GM23338 (cell line): Measurements from ENCODE around the gene FBN2. TPM values are rescaled to one million over a fixed set of nuclear protein-coding genes. Genes with fewer than 3 reads are reported as not detected.
"Not testable (repeated sequence)": the region's sequence is repeated elsewhere in the genome, so short reads cannot be mapped to it uniquely, and the experiment has no call there.

Source experiments
- ATAC-seq: fragments of 200-7000 bp; cut with Tn5 transposase; 3 replicates; pipeline ENCODE4 v1.9.1; 2020
- DNase-seq: peaks from one replicate; pipeline ENCODE4 v3.0.0-alpha.2; 2015; ENCODE audit warnings: low spot score
- H2AFZ ChIP-seq: fragments of 200-600 bp; sonication (generic); 2 replicates; pipeline ENCODE4 v1.8.0; 2016; ENCODE audit warnings: antibody characterized with exemption, mild to moderate bottlenecking, moderate library complexity
- H3F3A ChIP-seq: fragments of 200-600 bp; sonication (generic); replicated peaks from 2 replicates; pipeline ENCODE4 v1.8.0; 2017; ENCODE audit warnings: antibody characterized with exemption, mixed run types, low read depth
- H3K27ac ChIP-seq: fragments of 200-600 bp; sonication (generic); 2 replicates; pipeline ENCODE4 v1.6.1; 2016; ENCODE audit warnings: low read depth
- H3K27me3 ChIP-seq: fragments of 200-600 bp; sonication (generic); 2 replicates; pipeline ENCODE4 v1.8.0; 2016; ENCODE audit warnings: mild to moderate bottlenecking, mixed run types, moderate library complexity; ENCODE audit not compliant: insufficient read depth
- H3K36me3 ChIP-seq: fragments of 200-600 bp; sonication (generic); 2 replicates; pipeline ENCODE4 v1.8.0; 2016; ENCODE audit warnings: mild to moderate bottlenecking; ENCODE audit not compliant: insufficient read depth
- H3K4me1 ChIP-seq: fragments of 200-600 bp; sonication (generic); 2 replicates; pipeline ENCODE4 v1.8.0; 2016; ENCODE audit warnings: mild to moderate bottlenecking, moderate library complexity; ENCODE audit not compliant: insufficient read depth
- H3K4me2 ChIP-seq: fragments of 200-600 bp; sonication (generic); 2 replicates; pipeline ENCODE4 v1.7.1; 2017; ENCODE audit warnings: mixed run types
- H3K4me3 ChIP-seq: fragments of 200-600 bp; sonication (generic); 2 replicates; pipeline ENCODE4 v1.6.1; 2016; ENCODE audit warnings: mixed run types
- H3K79me2 ChIP-seq: fragments of 200-600 bp; sonication (generic); replicated peaks from 2 replicates; pipeline ENCODE4 v1.8.0; 2017; ENCODE audit warnings: mild to moderate bottlenecking; ENCODE audit not compliant: insufficient read depth
- H3K9me2 ChIP-seq: fragments of 200-600 bp; sonication (generic); 2 replicates; pipeline ENCODE4 v1.8.0; 2017; ENCODE audit not compliant: insufficient read depth
- H4K20me1 ChIP-seq: fragments of 200-600 bp; sonication (generic); replicated peaks from 2 replicates; pipeline ENCODE4 v1.8.0; 2017; ENCODE audit warnings: mild to moderate bottlenecking; ENCODE audit not compliant: insufficient read depth
- H3K27ac Mint-ChIP-seq: 2 replicates; pipeline ENCODE4 v1.8.0; 2020; ENCODE audit warnings: inconsistent platforms, mild to moderate bottlenecking, moderate library complexity, mixed read lengths
- H3K27me3 Mint-ChIP-seq: 3 replicates; pipeline ENCODE4 v1.8.0; 2022; ENCODE audit warnings: low read depth, mild to moderate bottlenecking, moderate library complexity, mixed read lengths, inconsistent platforms; ENCODE audit not compliant: insufficient read depth, poor library complexity
- H3K36me3 Mint-ChIP-seq: 3 replicates; pipeline ENCODE4 v1.8.0; 2021; ENCODE audit warnings: low read depth, mild to moderate bottlenecking, inconsistent platforms, moderate library complexity, mixed read lengths
- H3K4me1 Mint-ChIP-seq: 3 replicates; pipeline ENCODE4 v1.8.0; 2020; ENCODE audit warnings: mild to moderate bottlenecking, inconsistent platforms, mixed read lengths
- H3K4me3 Mint-ChIP-seq: 3 replicates; pipeline ENCODE4 v1.8.0; 2021; ENCODE audit warnings: moderate library complexity, mild to moderate bottlenecking, inconsistent platforms, mixed read lengths
- H3K9me3 Mint-ChIP-seq: 3 replicates; pipeline ENCODE4 v1.8.0; 2020; ENCODE audit warnings: moderate library complexity, mild to moderate bottlenecking, inconsistent platforms, mixed read lengths
- EZH2 ChIP-seq: fragments of 200-600 bp; sonication (generic); IDR thresholded peaks from one replicate; pipeline ENCODE4 v1.8.0; 2017; ENCODE audit warnings: antibody characterized with exemption, mild to moderate bottlenecking, low read depth; ENCODE audit not compliant: unreplicated experiment
- POLR2AphosphoS5 ChIP-seq: IDR thresholded peaks from 2 replicates; pipeline ENCODE4 v1.6.1; 2016; ENCODE audit warnings: antibody characterized with exemption, low read depth
- STAT1 ChIP-seq: IDR thresholded peaks from one replicate; pipeline ENCODE4 v1.6.1; 2016; ENCODE audit warnings: antibody characterized with exemption; ENCODE audit not compliant: unreplicated experiment
- polyA plus RNA-seq: library from polyadenylated mRNA; unstranded; fragments of >200 nt; fragmentation: Nextera tagmentation; extraction: Ambion mirVana; gene quantifications from 2 replicates; pipeline ENCODE4 v1.2.1, GENCODE V29; 2016
- total RNA-seq: library from RNA; depleted of rRNA; stranded (reverse); fragments of >200 nt; shearing (Covaris generic); gene quantifications from 2 replicates; pipeline ENCODE4 v1.2.3, GENCODE V29; 2014
- TF ChIP-seq, protein P1 (sequence below), 2 experiments: fragments of 200-600 bp in 1 of 2; sonication (generic) in 1 of 2; conservative IDR thresholded peaks; 2 replicates each; pipeline versions ENCODE4 v1.5.1 to v1.6.1; 2016 to 2017; ENCODE audit warnings: antibody characterized with exemption in 2 of 2, low read depth in 2 of 2, mild to moderate bottlenecking in 2 of 2, moderate library complexity in 1 of 2
- TF ChIP-seq, protein P2 (sequence below): IDR thresholded peaks from one replicate; pipeline ENCODE4 v1.6.1; 2018; ENCODE audit warnings: antibody characterized with exemption; ENCODE audit not compliant: unreplicated experiment

The FBN2 gene
- total and polyA plus RNA-seq, 2 experiments from 2014 or later, result 2.6 to 13.6 TPM

DNA sequence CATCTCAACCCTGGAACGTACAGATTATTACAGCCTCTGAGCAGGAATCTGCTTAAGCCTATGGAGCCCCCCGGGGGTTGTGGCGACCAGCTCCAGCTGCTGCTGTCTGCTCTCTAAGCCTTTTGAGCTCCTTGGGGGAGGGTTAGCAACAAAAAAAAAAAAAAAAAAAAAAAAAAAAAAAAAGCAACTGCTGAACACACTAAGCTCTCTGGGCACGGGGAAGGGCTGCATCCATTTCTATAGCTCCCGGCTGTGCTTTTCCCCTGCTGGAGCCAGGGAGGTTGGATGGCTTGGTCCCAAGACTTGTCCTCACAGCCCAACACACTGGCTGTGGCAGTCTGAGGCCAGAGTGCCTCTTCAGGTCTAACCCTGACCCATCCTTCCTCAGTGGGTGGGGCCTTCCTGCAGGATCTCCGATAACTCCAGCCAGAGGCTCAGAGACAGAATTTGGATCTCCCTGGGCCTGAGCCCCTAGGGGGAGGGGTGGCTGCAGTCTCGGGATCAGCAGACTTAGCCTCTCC, 82.1 kb downstream of the FBN2 start (continued):
- TF ChIP-seq EZH2, result no peak
- TF ChIP-seq, protein P1, sequence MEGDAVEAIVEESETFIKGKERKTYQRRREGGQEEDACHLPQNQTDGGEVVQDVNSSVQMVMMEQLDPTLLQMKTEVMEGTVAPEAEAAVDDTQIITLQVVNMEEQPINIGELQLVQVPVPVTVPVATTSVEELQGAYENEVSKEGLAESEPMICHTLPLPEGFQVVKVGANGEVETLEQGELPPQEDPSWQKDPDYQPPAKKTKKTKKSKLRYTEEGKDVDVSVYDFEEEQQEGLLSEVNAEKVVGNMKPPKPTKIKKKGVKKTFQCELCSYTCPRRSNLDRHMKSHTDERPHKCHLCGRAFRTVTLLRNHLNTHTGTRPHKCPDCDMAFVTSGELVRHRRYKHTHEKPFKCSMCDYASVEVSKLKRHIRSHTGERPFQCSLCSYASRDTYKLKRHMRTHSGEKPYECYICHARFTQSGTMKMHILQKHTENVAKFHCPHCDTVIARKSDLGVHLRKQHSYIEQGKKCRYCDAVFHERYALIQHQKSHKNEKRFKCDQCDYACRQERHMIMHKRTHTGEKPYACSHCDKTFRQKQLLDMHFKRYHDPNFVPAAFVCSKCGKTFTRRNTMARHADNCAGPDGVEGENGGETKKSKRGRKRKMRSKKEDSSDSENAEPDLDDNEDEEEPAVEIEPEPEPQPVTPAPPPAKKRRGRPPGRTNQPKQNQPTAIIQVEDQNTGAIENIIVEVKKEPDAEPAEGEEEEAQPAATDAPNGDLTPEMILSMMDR (conservative IDR thresholded peaks at IDR 0.05; ENCODE audit: low read depth in 2 of 2), result no peak

DNA sequence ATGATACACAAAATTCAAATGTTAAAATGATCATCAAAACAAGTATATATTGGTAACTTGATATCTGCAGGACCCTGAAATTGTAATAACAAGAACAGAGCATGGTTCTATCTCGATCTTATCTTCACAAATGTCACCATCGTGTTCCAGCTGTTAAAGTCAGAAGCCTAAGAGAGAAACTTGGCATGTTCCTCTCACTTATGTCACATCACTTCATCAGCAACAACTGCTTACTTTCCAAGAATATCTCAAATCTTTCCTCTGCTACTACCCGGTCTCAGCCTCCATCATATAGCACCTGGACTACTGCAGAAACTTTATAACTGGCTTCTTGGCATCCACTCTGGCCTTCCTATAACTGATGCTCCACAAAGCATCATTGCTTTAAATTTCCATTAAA, 84.9 kb downstream of the FBN2 start:
- peaks cover 2% of the 10 kb centered on the region; the same call in 2 of the 3 replicates for H3K9me3 Mint-ChIP-seq
- no peaks in the 10 kb centered on the region for H3F3A ChIP-seq
- peaks cover 14% of the 10 kb centered on the region for H3K4me1 ChIP-seq

DNA sequence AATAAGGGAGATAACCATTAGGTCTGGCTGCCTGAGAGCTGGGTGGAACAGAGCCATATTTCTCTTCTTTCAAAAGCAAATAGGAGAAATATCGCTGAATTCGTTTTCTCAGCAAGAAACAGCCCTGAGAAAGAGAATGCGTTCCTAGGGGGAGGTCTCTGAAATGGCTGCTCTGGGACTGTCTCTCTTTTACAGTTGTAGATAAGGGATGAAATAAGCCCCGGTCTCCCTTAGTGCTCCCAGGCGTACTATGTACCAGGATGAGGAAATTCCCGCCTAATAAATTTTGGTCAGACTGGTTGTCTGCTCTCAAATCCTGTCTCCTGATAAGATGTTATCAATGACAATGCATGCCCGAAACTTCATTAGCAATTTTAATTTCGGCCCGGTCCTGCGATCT, 90.8 kb downstream of the FBN2 start:
- not testable (repeated sequence) for H3K4me2 ChIP-seq, H2AFZ ChIP-seq, H3K4me1 Mint-ChIP-seq, H3K27ac ChIP-seq, H3K4me3 Mint-ChIP-seq, ATAC-seq, H3K4me3 ChIP-seq, H3F3A ChIP-seq, H3K9me2 ChIP-seq, H3K27me3 ChIP-seq, H3K27me3 Mint-ChIP-seq, H3K79me2 ChIP-seq, H3K27ac Mint-ChIP-seq, H4K20me1 ChIP-seq, H3K4me1 ChIP-seq, H3K36me3 ChIP-seq
- peak; percentile 17 for DNase-seq
- peaks cover 29% of the 10 kb centered on the region for H3K36me3 Mint-ChIP-seq
- H3K9me3 Mint-ChIP-seq, result peaks cover 17% of the 10 kb centered on the region

More for the DNA sequence above, 84.9 kb downstream of the FBN2 start:
- H3K79me2 ChIP-seq, result no peaks in the 10 kb centered on the region
- Mint-ChIP-seq H3K4me3 (no peak overlapping the region), H3K4me1 (peaks cover 24% of the 10 kb centered on the region), H3K36me3 (peaks cover 15% of the 10 kb centered on the region), H3K27me3 (peaks cover 3% of the 10 kb centered on the region), H3K27ac (no peak overlapping the region)
- no peak overlapping the region for H3K27ac ChIP-seq
- no peak overlapping the region for H3K4me3 ChIP-seq
- ATAC-seq, result no peak
- H4K20me1 ChIP-seq, result no peaks in the 10 kb centered on the region
- H3K4me2 ChIP-seq, result no peak overlapping the region
- no peaks in the 10 kb centered on the region for H3K9me2 ChIP-seq
- DNase-seq, result no peak
- no peaks in the 10 kb centered on the region for H3K27me3 ChIP-seq
- H2AFZ ChIP-seq, result no peak overlapping the region
- no peaks in the 10 kb centered on the region for H3K36me3 ChIP-seq
- TF ChIP-seq POLR2AphosphoS5 (no peak), EZH2 (no peak), STAT1 (no peak)
- TF ChIP-seq, protein P2, sequence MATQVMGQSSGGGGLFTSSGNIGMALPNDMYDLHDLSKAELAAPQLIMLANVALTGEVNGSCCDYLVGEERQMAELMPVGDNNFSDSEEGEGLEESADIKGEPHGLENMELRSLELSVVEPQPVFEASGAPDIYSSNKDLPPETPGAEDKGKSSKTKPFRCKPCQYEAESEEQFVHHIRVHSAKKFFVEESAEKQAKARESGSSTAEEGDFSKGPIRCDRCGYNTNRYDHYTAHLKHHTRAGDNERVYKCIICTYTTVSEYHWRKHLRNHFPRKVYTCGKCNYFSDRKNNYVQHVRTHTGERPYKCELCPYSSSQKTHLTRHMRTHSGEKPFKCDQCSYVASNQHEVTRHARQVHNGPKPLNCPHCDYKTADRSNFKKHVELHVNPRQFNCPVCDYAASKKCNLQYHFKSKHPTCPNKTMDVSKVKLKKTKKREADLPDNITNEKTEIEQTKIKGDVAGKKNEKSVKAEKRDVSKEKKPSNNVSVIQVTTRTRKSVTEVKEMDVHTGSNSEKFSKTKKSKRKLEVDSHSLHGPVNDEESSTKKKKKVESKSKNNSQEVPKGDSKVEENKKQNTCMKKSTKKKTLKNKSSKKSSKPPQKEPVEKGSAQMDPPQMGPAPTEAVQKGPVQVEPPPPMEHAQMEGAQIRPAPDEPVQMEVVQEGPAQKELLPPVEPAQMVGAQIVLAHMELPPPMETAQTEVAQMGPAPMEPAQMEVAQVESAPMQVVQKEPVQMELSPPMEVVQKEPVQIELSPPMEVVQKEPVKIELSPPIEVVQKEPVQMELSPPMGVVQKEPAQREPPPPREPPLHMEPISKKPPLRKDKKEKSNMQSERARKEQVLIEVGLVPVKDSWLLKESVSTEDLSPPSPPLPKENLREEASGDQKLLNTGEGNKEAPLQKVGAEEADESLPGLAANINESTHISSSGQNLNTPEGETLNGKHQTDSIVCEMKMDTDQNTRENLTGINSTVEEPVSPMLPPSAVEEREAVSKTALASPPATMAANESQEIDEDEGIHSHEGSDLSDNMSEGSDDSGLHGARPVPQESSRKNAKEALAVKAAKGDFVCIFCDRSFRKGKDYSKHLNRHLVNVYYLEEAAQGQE, result no peak
